ENCODE data around the gene GNG12.

Gene GNG12

DNA sequence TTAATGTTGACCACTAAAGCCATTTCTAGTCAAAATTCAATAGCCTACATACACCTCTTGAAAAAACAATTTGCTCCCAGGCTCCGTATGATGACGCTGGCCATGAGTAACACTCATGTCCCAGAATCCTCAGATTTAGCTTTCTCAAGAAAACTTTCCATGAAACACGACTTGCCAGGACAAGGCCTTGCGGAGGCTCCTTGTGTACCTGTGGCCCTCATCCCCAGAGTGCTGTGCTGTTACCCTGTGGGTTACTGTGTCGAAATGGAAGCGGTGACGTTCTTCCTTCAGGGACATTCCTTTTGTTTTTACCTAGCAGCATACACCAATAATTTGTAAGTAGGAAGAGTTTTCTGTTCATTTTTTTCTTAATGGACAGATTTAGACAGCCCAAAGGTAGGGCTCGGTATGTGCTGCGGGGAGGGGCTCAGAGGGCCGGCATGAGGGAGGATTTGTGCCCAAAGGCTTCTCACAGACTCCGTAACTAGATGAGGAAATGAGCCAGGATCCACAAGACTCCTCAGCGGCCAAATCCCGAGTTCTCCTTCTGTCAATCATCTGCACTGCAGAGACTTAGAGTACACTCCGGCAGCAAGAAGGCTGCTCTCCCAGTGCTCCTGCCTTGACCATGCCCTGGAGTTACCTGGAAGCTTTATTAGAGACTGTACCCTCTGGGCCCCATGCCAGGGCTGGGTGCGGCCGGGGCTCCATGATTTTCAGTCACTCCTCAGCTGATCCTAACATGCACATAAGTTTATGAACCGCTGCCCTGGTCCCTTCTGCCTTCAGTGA is 17.8 kb downstream of the GNG12 start:
- DNase-seq (ENCODE audit: low read depth in 2 of 2) = no peak

DNA sequence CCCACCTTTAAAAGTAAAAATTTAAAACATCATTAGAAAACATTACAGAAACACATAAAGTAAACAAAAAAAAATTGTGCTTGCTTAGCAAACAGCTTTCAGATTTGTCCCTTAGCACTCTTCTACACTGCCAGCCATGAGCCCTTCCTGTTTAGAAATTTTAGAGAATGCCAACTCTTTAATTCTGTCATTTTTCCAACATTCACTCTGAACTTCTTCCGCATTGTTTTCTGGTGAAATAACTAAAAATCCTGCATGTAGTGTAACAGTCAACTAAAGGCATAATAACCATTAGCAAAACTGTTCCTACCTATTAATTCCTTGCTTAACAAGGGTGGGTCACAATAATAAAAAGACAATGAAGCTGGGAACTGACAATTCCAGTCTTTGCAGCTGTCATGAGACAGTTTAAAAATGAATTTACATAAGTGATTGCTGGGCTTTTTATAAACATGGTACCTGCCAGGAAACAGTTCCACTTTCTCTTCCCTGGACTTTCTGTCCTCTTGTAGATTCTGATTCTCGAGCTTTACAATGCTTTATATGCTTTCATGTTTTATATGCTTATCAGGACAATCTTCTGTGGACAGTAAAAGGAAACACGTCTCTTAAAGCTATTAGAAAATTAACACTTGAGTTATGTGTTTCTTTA is 19.0 kb downstream of the GNG12 start:
- no peak for DNase-seq (ENCODE audit: low read depth in 2 of 2)

DNA sequence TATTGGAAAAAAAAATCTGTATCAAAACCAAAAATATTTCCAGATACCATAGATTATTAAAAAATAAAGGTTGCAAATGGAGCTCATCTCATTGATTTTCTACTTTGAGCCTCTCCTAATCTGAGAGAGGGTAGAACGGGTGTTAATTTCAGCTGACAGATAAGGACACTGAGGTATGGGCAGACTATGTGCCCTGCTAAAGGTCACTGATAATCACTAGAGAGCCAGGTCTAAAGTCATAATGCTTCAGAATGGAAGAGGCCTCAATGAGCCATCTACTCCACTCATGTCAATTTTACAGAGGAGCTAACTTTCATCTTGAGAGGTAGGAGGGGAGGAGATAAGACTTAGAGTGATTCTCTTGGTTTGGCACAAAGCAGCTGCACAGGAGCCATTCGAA is 21.0 kb downstream of the GNG12 start:
- no peak for DNase-seq (ENCODE audit: low read depth in 2 of 2)

DNA sequence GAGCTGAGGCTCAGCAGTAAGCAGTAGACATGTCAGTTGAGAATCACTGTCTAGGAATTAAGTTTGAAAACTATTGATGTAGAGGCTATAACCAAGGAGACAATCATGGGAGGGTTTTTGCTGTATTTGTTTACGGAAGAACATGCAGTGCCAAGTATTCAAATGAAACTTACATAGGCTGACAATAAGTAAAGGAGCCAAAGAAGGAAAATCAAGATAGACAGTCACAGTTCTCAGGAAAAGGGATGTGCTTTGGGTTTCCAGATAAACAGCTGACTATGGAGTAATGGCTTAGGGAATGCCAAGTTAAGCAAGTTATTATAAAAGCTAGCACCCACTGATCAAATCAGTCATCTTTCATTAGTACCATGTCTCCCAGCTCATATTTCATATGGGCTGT is 21.5 kb downstream of the GNG12 start:
- no peak for DNase-seq (ENCODE audit: low read depth in 2 of 2)

DNA sequence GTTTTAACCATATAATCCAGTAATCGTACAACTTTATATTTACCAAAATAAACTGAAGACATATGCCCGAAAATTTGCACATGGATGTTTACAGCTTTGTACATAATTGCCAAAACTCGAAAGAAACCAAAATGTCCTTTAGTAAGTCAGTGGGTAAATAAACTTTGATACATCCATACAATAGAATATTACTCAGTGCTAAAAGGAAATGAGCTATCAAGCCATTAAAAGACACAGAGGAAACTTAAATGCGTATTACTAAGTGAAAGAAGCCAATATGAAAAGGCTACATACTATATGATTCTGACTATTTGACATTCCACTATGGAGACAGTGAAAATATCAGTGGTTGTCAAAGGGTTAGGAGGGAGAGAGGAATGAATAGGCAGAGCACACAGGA is 23.4 kb downstream of the GNG12 start:
- DNase-seq (ENCODE audit: low read depth in 2 of 2) = no peak

DNA sequence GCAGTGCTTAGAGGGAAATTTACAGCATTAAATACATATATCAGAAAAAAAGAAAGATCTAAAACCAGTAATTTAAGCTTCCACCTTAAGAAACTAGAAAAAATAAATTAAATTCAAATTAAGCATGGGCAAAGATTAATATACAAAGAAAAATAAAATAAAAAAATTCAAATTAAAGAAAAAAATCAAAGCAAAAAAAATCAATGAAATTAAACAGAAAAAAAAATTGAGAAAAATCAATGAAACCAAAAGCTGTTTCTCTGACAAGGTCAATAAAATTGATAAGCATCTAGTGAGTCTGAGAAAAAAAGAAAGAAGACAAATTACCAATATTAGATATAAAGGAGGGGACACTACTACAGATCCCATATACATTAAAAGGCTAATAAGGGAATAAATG is 26.0 kb downstream of the GNG12 start:
- no peak for DNase-seq (ENCODE audit: low read depth in 2 of 2)

DNA sequence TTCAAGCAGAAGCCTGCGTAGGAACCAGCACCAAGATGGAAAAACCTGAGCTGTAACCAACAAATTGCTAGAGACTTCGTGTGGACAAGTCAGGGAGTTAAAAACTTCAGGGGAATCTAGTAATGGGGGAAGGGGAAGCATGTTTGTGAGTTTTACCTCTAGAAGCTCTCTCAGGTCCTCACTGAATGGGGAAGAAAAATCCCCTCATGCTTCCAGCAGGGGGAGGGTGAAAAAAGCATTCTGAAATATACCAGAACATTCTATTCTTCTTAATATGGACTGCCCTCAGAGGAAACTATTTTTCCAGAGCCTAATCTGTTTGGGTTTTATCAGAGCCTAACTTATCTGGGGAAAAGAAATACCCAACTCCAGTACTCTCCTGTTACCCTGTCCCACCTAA is 28.6 kb downstream of the GNG12 start:
- DNase-seq (ENCODE audit: low read depth in 2 of 2) = no peak

DNA sequence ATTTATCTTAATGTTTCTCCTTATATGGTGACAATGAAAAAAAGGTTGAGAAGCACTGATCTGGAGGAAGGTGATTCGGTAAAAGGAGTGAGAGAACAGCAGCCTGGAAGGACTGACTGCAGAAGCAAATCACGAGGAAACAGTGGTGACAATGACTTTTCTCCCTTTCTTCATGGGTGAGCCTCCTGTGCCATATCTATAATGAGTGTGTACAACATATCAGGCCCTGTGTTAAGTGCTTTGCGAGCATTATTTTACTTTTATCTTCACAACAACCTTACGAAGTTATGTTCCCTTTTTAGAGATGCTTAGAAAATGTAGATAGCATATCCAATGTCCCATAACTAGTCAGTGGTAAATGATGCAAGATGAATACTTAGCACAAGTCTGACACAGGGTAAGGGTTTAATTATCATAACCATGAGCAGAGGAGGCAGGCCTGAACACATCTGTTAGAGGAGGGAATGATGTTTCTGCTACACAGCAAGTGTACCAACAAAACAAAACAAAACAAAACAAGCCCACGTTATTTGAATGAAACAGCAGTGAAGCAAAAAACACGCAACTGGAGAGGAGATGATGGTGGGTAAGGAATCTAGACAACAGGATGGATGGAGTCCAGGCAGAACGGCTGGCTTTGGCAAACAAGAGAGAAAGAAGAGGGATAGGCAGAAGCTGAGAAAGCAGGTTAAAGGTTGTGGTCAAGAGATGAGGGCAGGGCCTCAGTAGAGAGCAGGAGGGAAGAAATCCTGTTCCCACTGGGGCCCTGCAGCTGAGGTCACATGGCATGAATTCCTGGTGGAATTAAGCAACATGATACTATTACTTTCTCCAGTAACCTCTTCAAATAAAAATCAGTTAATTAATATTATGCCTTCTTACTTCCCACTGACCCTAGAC is 29.6 kb downstream of the GNG12 start:
- DNase-seq (ENCODE audit: low read depth in 2 of 2) = no peak

DNA sequence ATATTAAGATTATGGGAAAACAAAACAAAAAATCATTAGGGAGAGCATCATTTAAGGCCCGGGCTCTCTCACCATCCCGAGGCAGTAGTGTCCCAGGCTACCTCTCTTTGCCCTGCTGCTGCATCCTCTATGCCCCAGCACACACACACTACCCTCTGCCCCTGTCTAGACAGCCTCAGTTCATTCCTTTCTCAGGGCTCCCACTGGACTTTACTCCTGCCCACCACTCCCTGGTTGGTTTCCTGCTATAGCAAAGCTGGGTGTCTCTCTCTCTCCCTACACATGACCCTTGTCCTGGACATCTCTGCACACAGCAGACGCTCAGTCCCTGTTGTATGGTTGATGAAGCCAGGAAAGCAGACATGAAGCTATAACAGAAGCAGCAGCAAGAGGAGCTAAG is 30.7 kb downstream of the GNG12 start:
- no peak for DNase-seq (ENCODE audit: low read depth in 2 of 2)

DNA sequence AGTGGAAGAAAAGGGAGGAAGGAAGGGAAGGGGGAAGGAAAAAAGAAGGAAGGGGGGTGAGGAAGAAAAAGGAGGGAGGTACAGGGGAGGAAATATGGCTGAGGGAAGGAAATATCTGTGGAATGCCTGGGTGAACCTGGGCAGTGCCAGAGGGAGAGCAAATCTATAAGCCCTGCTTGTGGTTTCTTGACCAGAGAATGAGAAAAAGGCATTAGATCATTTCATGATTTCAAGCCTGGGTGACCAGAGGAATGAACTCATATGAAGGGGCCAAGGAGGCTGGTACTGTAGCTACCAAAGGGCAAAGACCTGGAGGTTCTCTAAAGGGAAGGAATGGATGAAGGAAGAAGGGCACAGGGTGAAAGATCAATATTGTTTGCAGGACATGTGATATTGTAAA is 31.4 kb downstream of the GNG12 start:
- DNase-seq (ENCODE audit: low read depth in 2 of 2) = no peak

DNA sequence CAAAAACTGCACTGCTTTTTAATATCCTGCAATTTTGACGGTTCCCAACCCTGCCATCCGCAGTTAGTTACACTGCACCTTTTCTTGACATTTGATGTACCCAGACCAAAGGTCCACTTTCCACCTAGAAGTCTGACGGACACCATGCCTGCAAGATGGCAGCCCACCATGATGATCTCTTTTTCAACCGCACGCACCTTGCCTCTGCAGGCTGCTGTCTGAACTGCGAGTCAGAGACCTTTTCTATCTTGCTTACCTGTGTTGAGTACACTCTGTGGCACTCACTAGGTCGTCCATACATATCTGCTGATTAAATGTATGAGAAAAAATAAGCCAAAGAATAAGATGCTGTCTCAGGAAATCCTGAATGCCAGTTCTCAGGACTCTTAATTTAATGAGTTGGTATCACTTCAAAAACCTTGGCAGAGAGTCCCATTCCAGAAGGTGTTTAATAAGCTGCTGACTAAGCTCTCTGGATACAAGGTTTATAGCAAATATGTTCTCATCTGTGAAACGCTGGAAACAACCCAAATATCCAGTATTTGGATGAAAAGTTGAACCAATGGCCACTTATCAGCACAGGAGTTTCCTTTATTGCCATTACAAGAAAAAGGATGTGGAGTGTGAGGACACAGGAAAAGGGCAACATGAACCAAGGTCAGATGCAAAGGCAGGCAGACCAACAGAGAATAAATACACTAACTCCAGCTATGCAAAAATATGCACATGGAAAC is 37.9 kb downstream of the GNG12 start:
- DNase-seq (ENCODE audit: low read depth in 2 of 2) = no peak

DNA sequence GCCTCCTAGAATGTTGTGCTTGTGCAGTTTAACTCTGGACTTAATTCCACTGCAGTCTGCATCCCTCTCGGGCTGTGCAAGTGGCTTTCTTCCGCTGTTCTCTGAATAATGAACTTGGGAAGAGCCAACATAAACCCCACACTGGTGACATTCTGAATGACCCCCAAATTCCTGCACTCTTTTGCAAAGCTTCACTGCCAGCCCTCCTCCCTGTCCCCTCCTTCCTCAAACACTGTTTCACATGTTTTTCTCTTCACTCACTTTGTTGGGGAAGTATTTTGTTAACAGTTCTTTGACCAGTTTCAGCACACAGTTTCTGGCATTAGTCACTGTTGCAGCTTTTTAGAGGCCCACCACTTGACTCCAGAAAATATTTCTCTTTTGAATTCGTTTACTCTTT is 39.7 kb downstream of the GNG12 start:
- no peak for DNase-seq (ENCODE audit: low read depth in 2 of 2)

DNA sequence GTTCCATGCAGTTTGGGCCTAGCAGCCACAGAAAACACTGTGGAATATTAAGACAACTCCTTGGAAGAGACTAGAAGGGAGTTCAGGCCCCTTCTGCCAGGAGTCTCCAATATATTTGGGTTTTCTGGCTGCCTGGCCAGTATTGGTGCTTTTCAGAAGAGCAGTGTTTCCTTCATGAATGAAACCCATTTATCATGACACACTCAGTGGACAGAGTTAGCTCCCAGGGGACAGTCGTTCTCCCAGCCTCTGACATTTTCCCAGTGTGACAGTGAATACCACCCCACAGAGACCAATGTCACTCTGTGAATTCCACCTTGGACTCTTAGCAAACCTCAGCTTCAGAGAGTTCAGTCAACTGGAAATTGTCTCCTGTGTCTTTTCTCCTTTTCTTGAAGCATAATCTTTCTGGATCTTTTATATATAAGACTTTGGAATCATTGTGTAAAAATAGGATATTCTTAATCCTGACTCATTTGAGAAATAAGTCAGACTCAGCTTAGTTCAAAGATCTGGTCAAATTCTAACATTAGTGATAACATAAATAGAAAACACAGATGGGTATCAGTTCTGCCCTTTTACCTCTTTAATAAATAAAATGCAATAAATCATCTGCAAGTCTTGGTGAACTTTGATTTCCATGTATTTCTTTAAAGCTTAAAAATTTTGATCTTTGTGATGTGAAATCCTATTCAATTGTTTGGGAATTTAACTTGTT is 40.4 kb downstream of the GNG12 start:
- no peak for DNase-seq (ENCODE audit: low read depth in 2 of 2)

DNA sequence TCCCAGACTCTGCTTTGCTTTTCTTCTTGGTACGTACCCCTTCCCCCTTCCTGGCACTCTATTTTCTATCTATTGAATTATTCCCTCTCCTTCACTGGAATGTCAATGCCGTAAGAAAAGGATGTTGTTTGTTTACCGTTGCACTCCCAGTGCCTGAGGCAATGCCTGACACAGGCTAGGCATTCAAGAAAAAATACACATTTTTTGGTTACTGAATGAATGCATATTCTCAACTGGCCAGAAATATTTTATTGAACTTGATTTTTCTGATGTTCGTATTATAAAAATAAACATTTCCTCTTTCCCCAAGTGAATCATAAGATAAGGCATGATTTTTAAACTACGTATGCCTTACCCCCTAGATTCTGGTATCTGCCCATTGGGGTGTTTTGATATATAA is 41.2 kb downstream of the GNG12 start:
- DNase-seq (ENCODE audit: low read depth in 2 of 2) = no peak

DNA sequence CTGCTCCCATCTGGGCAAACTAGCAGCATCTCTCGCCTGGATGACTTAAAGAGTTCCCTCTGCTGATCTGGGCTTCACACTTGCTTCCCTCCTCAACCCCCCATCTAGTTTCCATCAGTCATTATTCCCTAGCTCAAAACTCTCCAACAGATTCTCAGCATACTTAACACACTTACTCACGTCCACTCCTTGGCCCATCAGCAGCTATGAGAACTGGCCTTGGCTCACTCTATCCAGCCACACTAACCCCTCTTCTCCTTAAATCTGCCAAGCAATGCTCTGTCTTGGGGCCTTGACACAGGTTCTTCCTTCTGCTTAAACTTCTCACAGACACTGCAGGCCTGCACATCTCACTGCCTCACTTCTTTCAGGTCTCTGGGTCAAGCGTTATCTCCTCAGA is 41.6 kb downstream of the GNG12 start:
- DNase-seq (ENCODE audit: low read depth in 2 of 2) = no peak

DNA sequence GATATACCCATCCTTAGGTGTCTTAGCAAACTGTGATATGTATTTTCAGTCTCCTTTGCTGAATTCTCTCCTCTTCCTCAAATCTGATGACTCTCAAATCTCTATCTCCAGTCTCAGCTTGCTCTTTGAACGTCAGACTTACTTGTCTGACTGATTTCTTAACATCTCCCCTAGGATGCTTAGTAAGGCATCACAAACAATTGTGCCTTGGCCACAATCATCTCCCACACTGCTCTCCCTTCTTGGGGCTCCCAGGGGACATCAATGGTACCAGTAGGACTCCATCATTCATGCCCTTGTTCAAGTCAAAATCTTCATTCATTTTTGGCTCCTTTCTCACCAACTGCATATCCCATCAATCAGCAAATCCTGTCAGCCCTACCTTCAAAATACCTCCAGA is 42.0 kb downstream of the GNG12 start:
- no peak for DNase-seq (ENCODE audit: low read depth in 2 of 2)

DNA sequence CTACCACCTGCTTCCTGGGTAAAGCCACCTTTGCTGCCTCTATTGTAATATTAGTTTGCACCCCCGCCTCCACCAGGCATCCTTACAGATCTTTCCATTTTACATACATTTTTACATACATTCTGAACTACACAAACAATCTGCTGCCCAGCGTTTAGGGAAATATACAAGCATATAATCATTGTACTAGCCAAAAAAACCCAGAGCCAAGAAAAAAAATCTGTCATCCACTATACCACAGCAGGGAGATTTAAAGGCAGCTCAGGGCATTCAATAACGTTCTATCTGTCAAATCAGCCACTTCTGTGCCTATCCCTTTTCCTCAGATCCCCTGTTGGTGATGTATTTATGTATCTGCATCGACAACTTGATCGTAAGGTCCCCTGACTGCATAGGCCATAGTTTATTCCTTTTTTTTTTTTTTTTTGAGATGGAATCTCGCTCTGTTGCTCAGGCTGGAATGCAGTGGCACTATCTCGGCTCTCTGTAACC is 43.0 kb downstream of the GNG12 start:
- DNase-seq (ENCODE audit: low read depth in 2 of 2) = no peak

DNA sequence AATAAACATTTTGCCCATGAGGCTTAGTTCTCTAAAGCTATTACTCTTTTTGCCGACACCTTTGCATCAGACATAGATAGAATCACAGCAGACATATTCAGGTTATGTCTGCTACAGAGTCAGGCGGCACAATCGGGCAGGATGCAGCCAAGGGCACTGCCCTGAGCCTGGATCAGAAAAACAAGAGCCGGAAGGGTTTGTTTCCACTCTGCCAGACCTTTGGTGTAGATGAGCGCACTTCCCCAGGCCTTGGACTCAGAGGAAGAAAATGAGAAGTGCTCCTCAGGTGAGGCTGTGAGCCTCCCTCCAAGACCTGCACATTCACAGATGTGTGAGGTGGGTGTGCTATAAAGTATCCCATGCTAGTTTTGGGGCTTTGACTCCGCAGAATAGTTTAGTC is 43.7 kb downstream of the GNG12 start:
- DNase-seq (ENCODE audit: low read depth in 2 of 2) = no peak

DNA sequence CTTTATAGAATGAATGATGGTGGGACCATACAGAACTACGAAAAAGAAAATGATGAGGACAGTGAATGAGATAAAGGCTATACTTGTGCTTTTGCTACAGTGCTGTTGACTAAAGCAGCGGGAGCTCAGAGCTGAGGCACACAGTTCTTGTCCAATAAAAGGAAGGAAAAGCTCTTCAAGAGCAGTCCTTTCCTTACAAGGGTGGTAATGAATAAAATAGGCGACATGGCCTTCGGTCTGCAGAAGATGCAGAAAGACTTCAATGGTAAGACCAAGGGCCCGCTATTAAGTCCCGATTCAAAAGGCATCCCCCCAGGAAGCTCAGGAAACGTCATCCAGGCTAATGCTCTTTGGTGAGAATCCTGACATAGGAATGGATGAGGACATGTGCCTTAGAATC is 44.4 kb downstream of the GNG12 start:
- DNase-seq (ENCODE audit: low read depth in 2 of 2) = no peak

DNA sequence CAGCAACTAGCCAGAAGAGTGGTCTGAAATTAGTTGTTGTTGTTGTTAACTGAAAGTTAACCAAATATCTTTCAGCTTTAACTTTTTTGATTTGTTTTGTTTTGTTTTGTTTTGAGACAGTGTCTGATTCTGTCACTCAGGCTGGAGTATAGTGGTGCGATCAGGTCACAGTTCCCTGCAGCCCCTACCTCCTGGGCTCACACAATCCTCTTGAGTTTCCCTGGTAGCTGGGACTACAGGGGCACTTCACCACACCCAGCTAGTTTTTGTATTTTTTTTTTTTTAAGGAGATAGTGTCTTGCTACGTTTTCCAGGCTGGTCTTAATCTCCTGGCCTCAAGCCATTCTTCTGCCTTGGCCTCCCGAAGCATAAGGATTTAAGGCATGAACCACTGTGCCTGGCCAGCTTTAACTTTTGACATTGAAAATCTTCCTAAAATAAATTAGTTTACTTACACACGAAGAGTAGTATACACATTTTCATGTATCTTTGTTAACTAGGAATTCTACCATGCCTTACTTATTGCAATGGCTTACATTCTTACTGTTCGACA is 45.0 kb downstream of the GNG12 start:
- DNase-seq (ENCODE audit: low read depth in 2 of 2) = no peak

DNA sequence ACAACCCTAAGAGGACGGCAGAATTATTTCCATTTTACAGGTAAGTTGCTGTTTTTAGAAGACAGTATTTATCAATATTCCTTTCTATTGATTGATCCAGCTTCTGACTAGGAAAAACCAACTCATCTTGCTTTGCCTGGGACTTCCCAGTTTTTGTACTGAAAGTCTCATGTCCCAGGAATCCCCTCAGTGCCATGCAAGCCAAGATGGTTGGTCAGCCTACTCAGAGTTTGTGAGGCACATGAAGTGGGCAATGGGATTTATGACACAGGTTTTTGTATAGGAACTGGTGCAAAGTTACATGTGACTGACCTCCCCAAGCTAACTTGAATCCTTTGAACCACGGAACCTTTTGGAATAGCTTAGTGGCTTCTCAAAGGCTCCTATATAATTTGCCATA is 45.5 kb downstream of the GNG12 start:
- DNase-seq (ENCODE audit: low read depth in 2 of 2) = no peak

All from stimulated activated CD8-positive, alpha-beta memory T cell treated with anti-CD3 and anti-CD28 coated beads, Interleukin-15, amount 100 ng/mL, for 4 hours (primary cell).